MCF 10A (cell line): ENCODE results near the gene USP15. TPM values are rescaled to one million over a fixed set of nuclear protein-coding genes. Genes with fewer than 3 reads are reported as not detected.
"Not testable (repeated sequence)": the region's sequence is repeated elsewhere in the genome, so short reads cannot be mapped to it uniquely, and the experiment has no call there.

ENCODE experiments used
- BruUV-seq: library from RNA; stranded (reverse); fragments of 400-500 nt; replicated peaks from 2 replicates; lab custom pipeline; 2021; lab: Mats Ljungman, UMichigan
- CTCF ChIA-PET: fragments of 300-600 bp; sonication (Branson Sonifier 250); formaldehyde crosslinking; extraction: SDS; loops from one replicate; lab custom pipeline; 2021; ENCODE audit warnings: antibody characterized with exemption, inconsistent platforms; lab: Yijun Ruan, JAX
- POLR2A ChIA-PET: fragments of 300-600, 350-650 bp; sonication (Branson Sonifier 250); formaldehyde crosslinking; extraction: SDS; loops from one replicate; lab custom pipeline; 2020; ENCODE audit warnings: antibody characterized with exemption, inconsistent platforms; lab: Yijun Ruan, JAX
- DNase-seq: peaks from one replicate; pipeline ENCODE4 v3.0.0-alpha.2; 2018; ENCODE audit not compliant: unreplicated experiment
- H3K27ac Mint-ChIP-seq: one replicate; pipeline ENCODE4 v1.8.0; 2022; ENCODE audit warnings: mild to moderate bottlenecking, low read depth, mixed read lengths; ENCODE audit not compliant: unreplicated experiment
- H3K27me3 Mint-ChIP-seq: one replicate; pipeline ENCODE4 v1.8.0; 2022; ENCODE audit warnings: mixed read lengths; ENCODE audit not compliant: insufficient read depth, unreplicated experiment
- H3K36me3 Mint-ChIP-seq: one replicate; pipeline ENCODE4 v1.8.0; 2022; ENCODE audit warnings: mild to moderate bottlenecking, moderate library complexity, mixed read lengths; ENCODE audit not compliant: insufficient read depth, unreplicated experiment
- H3K4me1 Mint-ChIP-seq: one replicate; pipeline ENCODE4 v1.8.0; 2022; ENCODE audit warnings: mixed read lengths; ENCODE audit not compliant: insufficient read depth, unreplicated experiment
- H3K4me3 Mint-ChIP-seq: one replicate; pipeline ENCODE4 v1.8.0; 2022; ENCODE audit warnings: mild to moderate bottlenecking, moderate library complexity, mixed read lengths; ENCODE audit not compliant: unreplicated experiment
- H3K9me3 Mint-ChIP-seq: one replicate; pipeline ENCODE4 v1.8.0; 2022; ENCODE audit warnings: mixed read lengths; ENCODE audit not compliant: unreplicated experiment
- CTCF ChIP-seq: fragments of 200-600 bp; IDR thresholded peaks from one replicate; pipeline ENCODE4 v1.8.0; 2022; ENCODE audit warnings: antibody characterized with exemption, mild to moderate bottlenecking; ENCODE audit not compliant: unreplicated experiment
- intact Hi-C: fragments of 100-400 bp; cut with micrococcal nuclease; formaldehyde crosslinking; loops from 2 replicates; pipeline ENCODE4 v1.14.1; 2022
- total RNA-seq: library from RNA; stranded (reverse); gene quantifications from 2 replicates; pipeline ENCODE4 v1.2.3, GENCODE V29; 2022

Gene USP15
- total RNA-seq, 1 experiment from 2014 or later: 71.0 TPM

- Mint-ChIP-seq H3K9me3 (peaks cover 17% of the 10 kb centered on the region), H3K36me3 (peaks cover 59% of the 10 kb centered on the region)
These were observed 75.6 kb downstream of the USP15 start for GRCh38 chr12:62335796-62336195.

GRCh38 chr12:62337643-62338042, 77.4 kb downstream of the USP15 start:
- BruUV-seq, DNase-seq, H3K4me3 Mint-ChIP-seq, H3K27me3 Mint-ChIP-seq, intact Hi-C loops, H3K4me1 Mint-ChIP-seq, H3K27ac Mint-ChIP-seq: not testable (repeated sequence)
- H3K36me3 Mint-ChIP-seq: peaks cover 59% of the 10 kb centered on the region
- ChIA-PET CTCF (interaction anchor here (1.0 kb wide), 1 partner anchor 9 kb away, joined by 3 read pairs; no protein-coding TSS in a partner anchor), POLR2A (interaction anchor here (0.7 to 1.5 kb wide), 2 partner anchors 8 to 78 kb away, joined by 3 read pairs; partner anchors contain the start of gene USP15)
- peaks cover 28% of the 10 kb centered on the region for H3K9me3 Mint-ChIP-seq

More at GRCh38 chr12:62335796-62336195, 75.6 kb downstream of the USP15 start:
- no peak for DNase-seq
- CTCF ChIA-PET: interaction anchor here (0.6 kb wide), 1 partner anchor 24 kb away, joined by 3 read pairs; no protein-coding TSS in a partner anchor
- peak overlapping the region; percentile 60 for H3K27ac Mint-ChIP-seq
- no peaks in the 10 kb centered on the region for H3K4me1 Mint-ChIP-seq
- no TSS peak for BruUV-seq
- TF ChIP-seq CTCF: no peak
- intact Hi-C loops: no loop called here
- no peak overlapping the region for H3K4me3 Mint-ChIP-seq
- no peaks in the 10 kb centered on the region for H3K27me3 Mint-ChIP-seq
- POLR2A ChIA-PET: no interaction called here

- CTCF ChIA-PET: interaction anchor here (0.9 kb wide), 1 partner anchor 13 kb away, joined by 3 read pairs; no protein-coding TSS in a partner anchor
- POLR2A ChIA-PET: interaction anchor here (1.5 kb wide), 1 partner anchor 8 kb away, joined by 3 read pairs; no protein-coding TSS in a partner anchor
- H3K4me3 Mint-ChIP-seq, H3K27ac Mint-ChIP-seq, DNase-seq, intact Hi-C loops, BruUV-seq, H3K4me1 Mint-ChIP-seq, H3K27me3 Mint-ChIP-seq: not testable (repeated sequence)
- H3K9me3 Mint-ChIP-seq: peaks cover 28% of the 10 kb centered on the region
- peaks cover 60% of the 10 kb centered on the region for H3K36me3 Mint-ChIP-seq
These were observed 82.6 kb downstream of the USP15 start for GRCh38 chr12:62342614-62343303.

- Mint-ChIP-seq H3K9me3 (peaks cover 21% of the 10 kb centered on the region), H3K36me3 (peaks cover 55% of the 10 kb centered on the region)
- H3K4me3 Mint-ChIP-seq, intact Hi-C loops, DNase-seq, H3K27me3 Mint-ChIP-seq, BruUV-seq, H3K4me1 Mint-ChIP-seq, H3K27ac Mint-ChIP-seq: not testable (repeated sequence)
- ChIA-PET POLR2A (interaction anchor here (1.5 kb wide), 1 partner anchor 9 kb away, joined by 3 read pairs; no protein-coding TSS in a partner anchor), CTCF (interaction anchor here (0.9 kb wide), 1 partner anchor 12 kb away, joined by 3 read pairs; no protein-coding TSS in a partner anchor)
These were observed 83.3 kb downstream of the USP15 start for GRCh38 chr12:62343304-62344120.

- H3K4me3 Mint-ChIP-seq, BruUV-seq, H3K27ac Mint-ChIP-seq, POLR2A ChIA-PET, CTCF ChIA-PET, DNase-seq, H3K4me1 Mint-ChIP-seq, H3K27me3 Mint-ChIP-seq, intact Hi-C loops: not testable (repeated sequence)
- peaks cover 20% of the 10 kb centered on the region for H3K9me3 Mint-ChIP-seq
- peaks cover 48% of the 10 kb centered on the region for H3K36me3 Mint-ChIP-seq
These were observed 84.7 kb downstream of the USP15 start for GRCh38 chr12:62344731-62345556.
